Placental epithelial cell (primary cell): Measurements from ENCODE around the gene PHACTR1. TPM values are rescaled to one million over a fixed set of nuclear protein-coding genes. Genes with fewer than 3 reads are reported as not detected.

ENCODE experiments used
- small RNA-seq: library from RNA; depleted of rRNA; stranded (forward); fragments of <200 nt; gene quantifications from one replicate; pipeline ENCODE3, GENCODE V24; 2012
- total RNA-seq: library from RNA; depleted of rRNA; stranded (reverse); fragments of >200 nt; gene quantifications from 2 replicates; pipeline ENCODE4 v1.2.3, GENCODE V29; 2012

Gene PHACTR1
- total RNA-seq, result not detected in 2 replicates

DNA sequence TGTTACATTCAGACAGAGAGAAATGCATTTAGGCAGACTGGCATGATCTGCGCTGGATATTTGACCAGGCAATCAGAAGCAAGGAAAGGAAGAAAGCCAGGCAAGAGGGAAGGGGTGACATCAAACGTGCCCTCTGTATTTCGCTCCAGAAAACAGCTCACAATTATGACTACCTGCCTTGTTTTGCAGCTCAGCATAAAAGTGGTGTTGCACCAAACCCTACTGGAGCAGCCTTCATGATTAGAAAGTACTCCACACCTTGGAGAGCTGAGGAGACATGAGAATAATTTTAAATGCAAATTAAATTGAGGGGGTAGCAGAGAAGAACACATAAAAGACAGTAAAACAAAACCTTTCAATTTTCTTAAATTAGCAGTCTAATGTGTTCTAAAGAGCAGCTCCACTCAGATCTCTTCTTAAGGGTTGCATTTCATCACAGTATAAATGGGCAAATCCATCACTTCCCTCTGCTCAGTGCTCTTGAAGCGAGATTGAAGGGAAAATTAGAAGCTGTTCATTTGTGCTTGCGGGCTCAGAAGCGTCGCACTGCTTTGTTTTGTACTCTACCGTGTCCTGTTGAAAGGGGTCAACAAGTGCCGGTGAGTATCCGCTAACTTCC is at the start of gene PHACTR1:
PHACTR1 (plus strand) TSS at position 470 of the 619 bp plus-strand sequence.

GRCh38 chr6:13328076-13328874 is 611.7 kb downstream of the PHACTR1 start, which contains the start of gene TBC1D7:
TBC1D7 (minus strand) TSS chr6:13328537; CDS start chr6:13326898, 1,639 bp downstream.

Small RNAs within 50 kb of the gene (small RNA-seq; reads per million reads assigned to genes)
- gene RNU1-11P, result 12.8 reads per million, percentile 95 among the genes with 10 or more reads in this experiment
